Stimulated activated naive CD4-positive, alpha-beta T cell treated with Interleukin-2 at 50 U/mL for 16 hours (primary cell): Measurements from ENCODE around the gene PADI1.

ENCODE experiments used
- DNase-seq: peaks from one replicate; lab custom pipeline; 2025; lab: John Stamatoyannopoulos, UW

PADI1 gene, protein sequence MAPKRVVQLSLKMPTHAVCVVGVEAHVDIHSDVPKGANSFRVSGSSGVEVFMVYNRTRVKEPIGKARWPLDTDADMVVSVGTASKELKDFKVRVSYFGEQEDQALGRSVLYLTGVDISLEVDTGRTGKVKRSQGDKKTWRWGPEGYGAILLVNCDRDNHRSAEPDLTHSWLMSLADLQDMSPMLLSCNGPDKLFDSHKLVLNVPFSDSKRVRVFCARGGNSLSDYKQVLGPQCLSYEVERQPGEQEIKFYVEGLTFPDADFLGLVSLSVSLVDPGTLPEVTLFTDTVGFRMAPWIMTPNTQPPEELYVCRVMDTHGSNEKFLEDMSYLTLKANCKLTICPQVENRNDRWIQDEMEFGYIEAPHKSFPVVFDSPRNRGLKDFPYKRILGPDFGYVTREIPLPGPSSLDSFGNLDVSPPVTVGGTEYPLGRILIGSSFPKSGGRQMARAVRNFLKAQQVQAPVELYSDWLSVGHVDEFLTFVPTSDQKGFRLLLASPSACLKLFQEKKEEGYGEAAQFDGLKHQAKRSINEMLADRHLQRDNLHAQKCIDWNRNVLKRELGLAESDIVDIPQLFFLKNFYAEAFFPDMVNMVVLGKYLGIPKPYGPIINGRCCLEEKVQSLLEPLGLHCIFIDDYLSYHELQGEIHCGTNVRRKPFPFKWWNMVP

DNA sequence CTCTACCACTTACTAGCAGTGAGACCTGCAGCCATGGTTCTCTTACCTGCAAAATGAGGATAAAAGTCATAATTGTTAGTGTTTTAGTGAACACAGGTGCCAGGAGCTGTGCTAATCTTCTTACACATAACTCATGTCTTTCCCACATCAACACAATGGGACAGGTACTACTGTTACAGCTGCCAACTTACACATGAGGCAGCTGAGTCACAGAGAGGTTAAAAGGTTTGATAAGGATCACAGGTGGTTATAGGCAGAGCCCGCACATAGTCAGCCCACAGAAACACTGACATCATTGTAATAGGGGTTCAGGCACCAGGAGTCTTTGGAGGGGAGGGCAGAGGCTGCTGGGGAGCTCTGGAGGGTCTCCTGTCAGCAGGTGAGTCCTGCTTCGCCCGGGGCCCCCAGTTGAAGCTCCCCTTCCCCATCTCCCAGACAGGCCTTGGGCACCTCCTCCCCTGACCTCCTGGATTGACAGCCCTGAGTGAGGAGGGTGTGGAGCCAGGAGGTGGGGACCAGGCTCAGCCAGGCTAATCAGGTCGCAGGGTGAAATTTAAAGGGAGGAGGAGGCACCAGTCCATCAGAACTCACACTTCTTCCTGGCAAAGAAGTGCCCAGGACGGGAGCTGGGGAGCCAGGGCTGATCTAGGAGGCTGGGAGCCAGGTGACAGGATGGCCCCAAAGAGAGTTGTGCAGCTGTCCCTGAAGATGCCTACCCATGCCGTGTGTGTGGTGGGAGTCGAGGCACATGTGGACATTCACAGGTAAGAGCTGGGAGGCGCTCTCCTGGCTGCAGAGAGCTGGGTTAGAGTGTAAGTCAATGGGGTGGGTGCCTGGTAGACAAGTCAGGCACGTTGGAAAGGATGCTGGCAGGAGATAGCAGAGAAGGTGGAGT is at the start of gene PADI1:
Gene PADI1, plus strand, starts transcription at position 583 of the 895 bp plus-strand sequence. Its CDS starts 90 bp downstream, at position 673.
- DNase-seq = no peak

DNA sequence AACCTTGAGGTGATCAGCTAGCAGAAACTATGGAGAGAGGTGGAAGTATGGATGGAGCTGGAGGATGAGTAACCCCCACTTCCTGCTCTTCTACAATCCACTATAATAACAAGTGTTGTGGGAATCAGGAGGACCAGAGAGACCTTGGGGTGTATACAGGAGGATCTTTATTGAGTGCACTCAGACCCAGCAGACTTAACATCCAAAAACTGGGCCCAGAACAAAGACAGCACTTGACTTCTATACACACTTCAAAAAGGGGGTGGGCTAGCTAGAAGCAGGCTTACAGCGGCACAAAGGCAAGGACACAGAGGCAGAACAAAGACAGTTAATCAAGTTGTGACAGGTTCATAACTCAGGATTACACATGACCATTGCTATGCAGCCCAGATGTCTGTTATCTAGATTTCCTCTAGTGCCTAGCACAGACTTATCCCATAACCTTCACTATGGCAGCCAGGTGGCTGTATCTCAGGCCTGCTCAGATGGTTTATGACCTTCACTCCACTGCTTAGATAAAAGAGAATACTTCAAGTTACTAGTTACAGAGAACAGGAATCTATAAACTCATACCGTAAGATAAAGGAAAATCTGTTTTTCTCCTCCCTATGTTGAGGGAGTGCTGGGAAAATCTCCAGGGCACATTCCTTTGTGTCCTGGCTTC is 49.5 kb upstream of the PADI1 start:
- no peak for DNase-seq

DNA sequence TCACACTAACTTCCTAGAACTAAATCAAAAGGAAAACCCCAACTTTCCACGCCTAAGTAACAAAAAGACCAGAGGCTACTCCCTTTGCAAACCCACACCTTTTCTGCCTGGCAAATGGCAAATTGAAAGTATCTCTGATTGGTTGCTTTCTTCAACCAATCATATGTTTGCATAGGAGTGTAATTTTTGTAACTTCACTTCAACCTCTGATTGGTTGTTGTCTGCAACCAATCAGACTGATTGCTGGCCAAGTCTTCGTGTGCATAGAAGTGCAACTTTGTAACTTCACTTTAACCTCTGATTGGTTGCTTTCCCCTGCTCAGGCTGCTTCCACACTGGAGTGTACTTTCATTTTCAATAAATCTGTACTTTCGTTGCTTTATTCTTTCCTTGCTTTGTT is 48.8 kb upstream of the PADI1 start:
- no peak for DNase-seq

DNA sequence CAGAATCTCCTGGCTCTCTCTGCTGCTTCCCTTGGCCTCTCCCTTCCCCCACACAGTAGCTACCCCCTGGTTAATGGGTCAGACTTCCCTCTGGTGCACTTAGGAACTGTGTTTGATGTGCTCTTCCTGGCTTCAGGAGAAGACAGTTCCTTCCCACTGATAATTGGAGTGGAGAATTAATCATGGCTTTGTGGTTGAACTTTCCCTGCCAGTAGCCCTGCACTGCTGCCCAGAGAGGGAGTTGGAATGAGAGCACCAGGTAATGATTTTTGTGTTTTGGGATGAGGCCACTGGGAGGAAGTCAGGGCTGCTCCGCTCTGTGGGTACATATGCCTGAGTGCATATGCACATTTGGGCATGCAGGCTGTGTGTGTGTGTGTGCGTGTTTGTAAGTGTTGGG is 46.0 kb upstream of the PADI1 start:
- no peak for DNase-seq

DNA sequence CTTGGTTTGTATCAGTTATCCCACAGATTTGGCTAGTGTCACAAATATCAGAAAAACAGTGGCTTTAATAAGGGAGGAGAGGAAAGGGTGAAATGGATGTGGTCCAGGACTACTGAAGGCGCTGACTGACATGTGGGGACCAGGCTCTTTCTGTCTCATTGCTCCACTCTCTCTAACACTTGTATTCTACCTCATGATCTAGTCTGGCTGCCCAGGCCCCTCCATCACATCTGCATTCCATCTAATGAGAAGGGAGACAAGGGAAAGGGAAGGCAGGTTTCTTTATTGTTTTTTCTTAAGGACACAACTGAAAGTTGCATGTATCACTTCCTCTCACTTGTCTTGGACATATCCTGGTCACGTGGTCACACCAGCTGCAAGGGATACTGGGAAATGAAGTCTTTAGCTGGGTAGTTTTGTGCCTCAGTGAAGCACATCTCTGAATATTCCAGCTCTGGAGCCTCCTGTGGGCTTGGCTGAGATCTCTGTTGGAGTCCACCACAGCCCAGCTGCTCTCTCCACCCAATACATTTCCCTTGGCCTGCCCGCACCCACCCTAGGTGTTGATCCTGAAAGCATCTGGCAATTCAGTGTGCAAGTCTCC is 43.7 kb upstream of the PADI1 start:
- no peak for DNase-seq

DNA sequence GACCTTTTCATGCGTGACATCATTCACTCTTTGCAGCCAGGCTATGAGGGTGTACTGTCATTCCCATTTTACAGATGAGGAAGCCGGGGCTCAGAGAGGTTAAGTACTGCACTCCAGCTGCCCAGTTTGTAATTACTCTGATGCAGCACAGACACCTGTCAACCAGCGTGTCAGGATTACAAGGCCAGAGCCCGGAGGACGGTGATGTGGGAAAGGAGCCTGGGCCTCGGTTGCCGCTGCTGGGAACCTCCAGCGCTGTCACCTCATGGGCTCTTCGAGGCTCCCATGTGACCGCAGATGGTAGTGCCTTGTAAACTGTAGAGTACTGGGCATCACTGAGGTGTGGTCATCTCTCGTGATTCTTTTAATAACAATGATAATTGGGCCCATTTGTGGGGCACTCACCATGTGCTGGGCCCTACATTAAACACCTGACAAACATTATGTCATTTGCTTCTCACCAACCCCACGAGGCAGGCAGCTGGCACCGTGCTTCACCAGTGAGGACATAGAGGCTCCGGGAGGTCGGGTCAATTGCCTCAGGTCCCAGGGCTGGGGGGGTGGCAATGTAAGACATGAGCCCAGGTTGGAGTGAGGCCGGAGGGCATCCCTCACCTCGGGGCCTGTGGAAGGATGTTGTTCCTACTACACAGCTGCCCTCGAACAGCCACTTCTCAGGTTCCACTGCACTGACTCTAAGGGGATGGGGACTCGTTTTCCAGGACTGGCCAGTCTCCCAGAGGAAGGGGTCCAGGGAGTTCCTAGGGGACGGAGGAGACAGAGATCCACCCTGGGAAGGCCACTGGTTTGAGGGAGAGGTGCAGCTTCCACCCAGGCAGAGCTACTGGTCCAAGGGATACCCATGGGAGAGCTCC is 42.8 kb upstream of the PADI1 start:
- DNase-seq = no peak

DNA sequence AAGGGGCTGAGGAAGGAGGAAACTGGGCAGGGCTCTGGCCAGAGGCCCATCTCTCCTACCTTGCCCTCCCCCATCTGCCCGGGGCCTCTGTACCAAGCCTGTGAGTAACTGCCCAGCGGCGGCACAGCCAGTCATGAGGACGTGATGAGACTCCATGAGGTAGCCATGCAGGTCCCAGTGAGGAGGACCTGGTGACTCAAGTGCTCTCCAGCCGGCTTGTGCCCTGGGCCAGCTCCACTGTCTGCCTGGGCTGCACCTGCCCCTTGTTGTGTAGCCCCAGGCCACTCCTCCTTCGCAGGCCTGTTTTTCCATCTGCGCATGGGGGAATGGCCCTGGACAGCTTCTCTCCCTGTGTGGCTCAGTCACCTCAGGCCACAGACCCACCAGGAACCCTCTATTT is 42.0 kb upstream of the PADI1 start:
- no peak for DNase-seq

DNA sequence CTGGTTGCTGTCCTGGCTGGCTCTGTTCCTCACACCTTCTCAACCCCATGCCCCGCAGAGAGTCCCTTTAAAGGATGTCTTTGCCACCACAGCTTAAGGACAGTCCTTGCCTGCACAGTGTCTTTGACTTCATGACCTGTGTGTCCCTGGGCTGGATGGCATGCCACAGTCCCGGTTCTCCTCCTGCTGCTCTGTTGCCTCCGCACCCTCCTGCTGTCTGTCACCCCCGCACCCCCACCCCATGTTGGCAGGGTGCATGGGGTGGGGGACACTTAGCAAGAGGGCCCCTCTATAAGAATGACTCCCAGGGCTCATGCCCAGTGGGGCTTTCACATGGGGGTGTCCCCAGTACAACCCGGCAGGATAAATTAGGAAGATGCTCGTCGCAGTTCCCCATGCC is 41.6 kb upstream of the PADI1 start:
- DNase-seq = no peak

DNA sequence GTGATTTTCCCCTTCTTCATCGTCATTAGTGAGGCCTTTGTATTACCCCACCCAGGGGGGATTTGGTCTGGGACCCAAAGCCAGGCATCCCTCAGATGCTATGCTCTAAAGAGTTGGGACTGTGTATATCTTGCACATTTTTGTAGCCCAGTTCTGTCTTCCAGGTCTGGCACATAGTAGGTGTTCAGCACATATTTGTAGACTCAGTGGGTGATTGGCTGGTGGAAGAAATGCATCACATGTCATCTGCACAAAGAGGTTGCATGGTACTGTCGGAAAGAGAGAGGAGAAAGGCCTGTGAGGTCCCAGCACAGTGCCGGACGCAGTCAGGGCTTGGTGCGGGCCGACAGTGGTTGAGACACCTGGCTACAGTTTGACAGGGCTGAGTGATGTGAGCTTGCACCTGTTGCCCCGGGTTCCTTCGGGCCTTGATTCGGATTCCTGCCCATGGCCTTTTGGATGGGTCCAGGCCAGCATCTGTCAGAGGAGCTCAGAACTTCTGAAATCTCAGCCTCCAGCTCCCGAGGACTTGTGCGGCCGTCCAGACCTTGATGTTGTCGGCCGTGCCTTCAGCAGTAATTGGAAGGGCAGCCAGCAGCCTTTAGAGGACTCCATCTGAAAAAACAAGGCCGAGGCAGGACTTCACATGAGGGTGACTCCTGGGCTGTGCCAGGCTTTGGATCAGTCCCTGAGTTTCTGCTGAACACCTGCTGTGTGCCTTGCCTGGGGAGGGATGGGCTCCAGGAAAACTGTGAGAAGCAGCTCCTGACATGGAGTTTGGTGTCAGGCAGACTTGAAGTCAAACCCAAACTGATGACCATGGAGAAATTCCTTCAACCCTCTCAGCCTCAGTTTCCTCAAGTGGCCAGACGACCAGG is 40.9 kb upstream of the PADI1 start:
- DNase-seq = no peak

DNA sequence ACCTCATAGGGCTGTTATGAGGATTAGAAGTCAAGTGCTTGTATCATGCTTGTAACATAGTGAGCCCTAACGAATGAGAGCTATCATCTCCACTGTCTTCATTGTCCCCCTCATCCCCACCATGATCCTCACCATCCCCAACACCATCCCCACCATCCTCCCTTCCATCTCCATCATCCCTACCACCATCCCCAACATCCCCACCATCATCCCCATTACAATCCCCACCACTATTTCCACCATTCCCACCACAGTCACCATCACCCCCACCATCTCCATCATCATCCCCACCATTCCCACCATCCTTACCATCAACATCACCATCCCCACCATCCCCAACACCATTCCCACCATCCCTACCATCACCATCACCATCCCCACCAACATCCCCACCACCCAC is 39.1 kb upstream of the PADI1 start:
- no peak for DNase-seq

DNA sequence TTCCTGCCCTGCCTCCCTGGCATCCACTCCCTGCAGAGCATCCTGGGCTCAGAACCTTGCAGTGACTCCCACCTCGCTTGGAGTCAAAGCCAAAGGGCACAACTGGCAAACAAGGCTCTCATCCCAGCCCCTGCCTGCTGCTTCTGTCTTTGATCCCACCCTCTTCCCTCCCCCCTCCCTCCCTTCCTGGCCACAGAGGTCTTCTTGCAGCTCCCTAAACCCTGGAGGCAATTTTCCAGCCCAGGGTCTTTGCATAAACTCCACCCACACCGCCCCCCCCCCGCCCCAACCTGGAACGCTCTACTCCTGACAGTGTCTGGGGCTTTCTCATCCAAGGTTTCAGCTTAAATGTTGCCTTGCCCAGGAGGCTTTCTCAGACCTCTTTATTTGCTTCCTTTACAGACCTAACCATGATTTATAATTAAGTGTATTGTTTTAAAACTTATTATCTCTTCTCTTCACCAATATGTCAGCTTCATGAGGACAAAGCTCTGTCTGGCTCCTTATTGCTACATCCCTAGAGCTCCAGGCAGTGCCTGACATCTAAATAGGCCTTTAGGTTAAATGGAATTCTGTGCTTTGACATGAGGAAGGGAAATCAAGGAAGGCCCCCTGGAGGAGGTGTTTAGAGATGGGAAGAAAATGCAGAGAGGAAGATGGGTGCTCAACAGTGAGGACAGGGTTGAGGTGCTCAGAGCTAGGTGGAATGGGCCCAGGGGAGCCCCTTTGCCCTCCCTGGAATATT is 37.7 kb upstream of the PADI1 start:
- DNase-seq = no peak

DNA sequence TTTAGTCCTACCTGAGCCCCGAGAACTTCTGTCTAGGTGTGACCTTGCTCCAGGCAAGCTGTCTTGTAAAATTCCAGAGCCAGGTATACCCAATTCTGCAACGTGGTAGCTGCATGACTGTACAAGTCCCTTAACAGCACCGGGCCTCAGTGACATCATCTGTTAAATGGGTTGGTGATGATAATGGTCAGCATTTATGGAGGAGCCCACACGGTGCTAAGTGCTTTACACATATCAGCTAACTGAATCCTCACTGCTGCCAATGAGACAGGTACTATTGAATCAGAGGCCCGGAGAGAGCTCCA is 37.2 kb upstream of the PADI1 start:
- DNase-seq = no peak

DNA sequence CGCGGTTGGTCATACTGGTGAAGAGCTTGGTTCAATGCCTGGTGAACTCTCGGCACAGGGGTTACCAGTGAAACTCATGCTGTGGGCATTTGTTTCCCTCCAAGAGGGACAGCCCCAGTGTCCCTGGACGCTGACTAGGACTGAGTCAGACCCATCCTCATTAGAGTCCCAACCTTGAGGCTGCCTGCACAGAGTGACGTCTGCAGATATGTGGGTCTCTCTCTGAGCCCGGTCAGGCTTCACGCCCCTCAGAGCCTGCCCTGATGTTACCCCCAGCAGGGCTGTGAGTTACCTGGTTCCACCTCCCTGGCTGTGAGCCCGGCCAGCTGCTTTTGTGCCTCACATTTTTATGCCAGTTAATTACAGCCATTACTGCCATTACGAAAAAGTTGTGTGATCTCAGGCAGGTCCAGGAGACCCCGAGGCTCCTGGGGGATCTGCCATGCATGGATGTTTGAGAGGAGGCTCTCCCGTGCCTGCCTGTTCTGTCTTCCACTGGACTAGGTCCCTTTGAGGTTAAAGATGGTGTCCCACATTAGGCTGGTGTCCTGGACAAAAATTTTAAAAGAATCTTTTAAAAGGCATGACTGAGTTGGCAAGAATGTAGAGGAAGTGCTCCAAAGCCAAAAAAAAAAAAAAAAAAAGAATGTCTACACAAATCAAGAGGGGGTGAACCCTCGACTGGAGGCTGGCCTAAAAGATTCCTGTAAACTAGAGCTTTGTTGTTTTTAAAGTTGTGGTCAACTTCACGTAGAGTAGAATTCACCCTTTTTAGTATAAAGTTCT is 36.6 kb upstream of the PADI1 start:
- no peak for DNase-seq

DNA sequence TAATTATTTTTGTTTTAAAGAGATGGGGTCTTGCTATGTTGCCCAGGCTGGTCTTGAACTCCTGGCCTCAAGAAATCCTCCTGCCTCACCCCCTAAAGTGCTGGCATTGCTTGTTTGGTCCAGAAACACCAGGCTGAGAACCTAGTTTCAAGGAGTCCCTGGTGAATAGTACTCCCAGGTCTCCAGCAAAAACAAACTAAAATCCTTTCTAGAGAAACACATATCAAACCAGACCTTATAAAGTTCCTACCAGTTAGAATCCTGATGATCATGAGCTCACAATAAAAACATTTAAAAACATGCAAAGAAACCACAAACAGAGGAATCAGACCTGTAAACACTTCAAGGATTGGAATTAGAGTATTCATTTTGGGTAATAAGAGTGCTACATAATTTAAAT is 34.4 kb upstream of the PADI1 start:
- DNase-seq = no peak

DNA sequence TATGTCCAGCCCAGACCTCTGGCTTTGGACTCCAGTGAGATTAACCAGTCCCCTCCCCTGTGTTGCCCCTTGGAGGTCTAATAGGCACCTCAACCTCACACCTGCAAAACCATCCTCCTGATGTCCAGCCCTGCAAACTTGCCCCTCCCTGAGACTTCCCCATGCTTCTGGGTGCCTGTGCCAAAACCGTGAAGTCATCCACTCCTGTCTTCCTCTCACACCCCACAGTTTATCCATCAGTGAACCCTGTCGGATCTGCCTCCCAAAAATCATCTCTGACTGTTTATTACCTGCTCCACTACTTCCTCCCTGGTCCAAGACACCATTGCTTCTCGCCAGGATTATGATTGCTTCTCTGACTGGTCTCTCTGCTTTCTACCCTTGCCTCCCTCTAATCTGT is 31.7 kb upstream of the PADI1 start:
- no peak for DNase-seq

DNA sequence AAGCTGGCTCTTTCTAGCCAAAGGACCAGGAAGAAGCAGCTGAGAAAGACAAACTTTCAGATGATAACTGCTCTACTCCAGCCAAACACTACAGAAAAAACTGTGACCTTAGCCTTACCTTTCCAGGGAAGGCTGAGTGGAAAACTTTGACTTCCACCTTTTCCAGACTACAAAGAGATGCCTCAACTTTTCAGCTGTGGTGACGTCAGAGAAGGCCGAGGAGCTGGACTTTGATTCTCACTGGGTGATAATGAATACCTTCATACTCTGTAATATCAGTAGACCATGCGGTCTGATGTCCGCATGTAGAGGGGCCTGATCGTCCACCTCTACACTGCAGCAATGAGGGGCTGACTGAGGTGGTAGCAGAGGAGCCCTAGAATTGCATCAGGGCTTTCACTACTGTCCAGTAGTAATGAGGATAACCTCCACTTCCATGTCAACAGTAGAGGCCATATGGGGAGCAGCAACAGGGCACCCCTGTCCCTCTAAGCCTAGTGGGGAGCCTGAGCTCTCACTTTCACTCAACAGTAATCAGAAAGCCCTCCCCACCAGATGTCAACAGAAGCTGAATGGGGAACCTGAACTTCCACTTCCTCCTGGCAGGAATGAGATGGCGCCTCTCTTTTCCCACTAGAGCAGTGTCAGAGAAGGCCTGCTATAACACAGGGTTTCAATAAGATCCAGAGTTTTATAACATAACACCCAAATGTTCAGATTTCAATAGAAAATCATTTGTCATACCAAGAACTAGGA is 28.4 kb upstream of the PADI1 start:
- DNase-seq = no peak

DNA sequence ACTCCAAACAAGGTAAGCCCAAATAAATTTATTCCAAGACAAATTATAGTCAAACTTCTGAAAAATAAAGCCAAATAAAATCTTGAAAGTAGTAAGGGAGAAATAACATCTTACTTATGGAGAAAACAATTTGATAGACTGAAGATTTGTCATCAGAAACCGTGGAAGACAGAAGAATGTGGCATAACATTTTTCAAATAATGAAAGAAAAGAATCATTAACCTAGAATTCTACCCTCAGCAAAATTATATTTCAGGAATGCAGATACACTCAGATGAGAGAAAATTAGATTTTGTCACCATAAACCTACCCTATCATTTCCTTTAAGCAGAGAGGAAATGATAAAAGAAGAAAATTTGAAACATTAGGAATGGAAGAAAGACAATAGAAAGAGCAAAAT is 27.3 kb upstream of the PADI1 start:
- no peak for DNase-seq
